ENCODE results near the gene CPSF3. TPM values are rescaled to one million over a fixed set of nuclear protein-coding genes. Genes with fewer than 3 reads are reported as not detected.
A peak's percentile ranks its signal among the peaks of the same experiment; 100 is the strongest.

CPSF3 gene
- total and polyA plus RNA-seq, 8 donors, result 25.9 to 58.7 (median 46.7) TPM

DNA sequence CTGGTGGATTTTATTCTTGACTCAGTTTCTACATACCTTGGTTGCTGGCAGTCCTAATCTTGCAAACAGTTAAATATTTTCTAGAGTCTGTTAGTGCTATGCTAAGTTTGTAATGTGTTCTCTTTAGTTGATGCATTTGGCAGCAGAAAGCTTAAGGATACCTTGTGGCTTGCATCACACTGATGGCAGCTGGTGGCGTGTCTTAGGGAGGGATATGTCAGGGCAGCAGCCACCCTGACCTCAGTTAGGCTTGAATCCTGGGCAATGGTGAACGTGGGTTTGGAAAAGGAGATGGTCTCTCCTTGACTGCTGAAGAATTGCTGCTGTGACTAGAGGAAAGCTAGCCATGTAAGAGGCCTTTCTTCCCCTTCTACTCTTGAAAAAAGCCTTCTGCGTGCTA lies 55.1 kb downstream of the CPSF3 start:
- H3K4me1 ChIP-seq, result peaks cover 10 to 31% of the 10 kb centered on the region in 2 donors

DNA sequence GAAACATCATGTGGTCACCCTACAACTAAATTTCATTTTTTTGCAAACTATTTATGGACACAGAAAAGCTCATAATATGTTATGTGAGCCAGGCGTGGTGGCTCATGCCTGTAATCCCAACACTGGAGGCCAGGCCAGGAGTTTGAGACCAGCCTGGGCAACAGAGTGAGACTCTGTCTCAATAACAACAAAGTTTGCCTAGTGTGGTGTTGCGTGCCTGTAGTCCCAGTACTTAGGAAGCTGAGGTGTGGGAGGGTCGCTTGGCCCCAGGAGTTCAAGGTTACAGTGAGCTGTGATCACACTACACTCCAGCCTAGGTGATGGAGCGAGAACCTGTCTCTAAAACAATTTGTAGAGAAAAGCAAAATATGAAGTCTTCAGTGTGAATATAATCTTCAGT lies 56.7 kb downstream of the CPSF3 start:
- Histone ChIP-seq H3K4me3 (no peak overlapping the region), H3K27ac (no peak overlapping the region), H3K4me1 (peaks cover 10 to 21% of the 10 kb centered on the region in 2 donors), H3K9me3 (no peaks in the 10 kb centered on the region), H3K27me3 (no peaks in the 10 kb centered on the region), H3K36me3 (peaks cover 5 to 74% of the 10 kb centered on the region in 2 donors)
- intact Hi-C loops (cut with DNase I), result no loop called here
- no peak for ATAC-seq
- no peak for DNase-seq
- TF ChIP-seq, protein P1, sequence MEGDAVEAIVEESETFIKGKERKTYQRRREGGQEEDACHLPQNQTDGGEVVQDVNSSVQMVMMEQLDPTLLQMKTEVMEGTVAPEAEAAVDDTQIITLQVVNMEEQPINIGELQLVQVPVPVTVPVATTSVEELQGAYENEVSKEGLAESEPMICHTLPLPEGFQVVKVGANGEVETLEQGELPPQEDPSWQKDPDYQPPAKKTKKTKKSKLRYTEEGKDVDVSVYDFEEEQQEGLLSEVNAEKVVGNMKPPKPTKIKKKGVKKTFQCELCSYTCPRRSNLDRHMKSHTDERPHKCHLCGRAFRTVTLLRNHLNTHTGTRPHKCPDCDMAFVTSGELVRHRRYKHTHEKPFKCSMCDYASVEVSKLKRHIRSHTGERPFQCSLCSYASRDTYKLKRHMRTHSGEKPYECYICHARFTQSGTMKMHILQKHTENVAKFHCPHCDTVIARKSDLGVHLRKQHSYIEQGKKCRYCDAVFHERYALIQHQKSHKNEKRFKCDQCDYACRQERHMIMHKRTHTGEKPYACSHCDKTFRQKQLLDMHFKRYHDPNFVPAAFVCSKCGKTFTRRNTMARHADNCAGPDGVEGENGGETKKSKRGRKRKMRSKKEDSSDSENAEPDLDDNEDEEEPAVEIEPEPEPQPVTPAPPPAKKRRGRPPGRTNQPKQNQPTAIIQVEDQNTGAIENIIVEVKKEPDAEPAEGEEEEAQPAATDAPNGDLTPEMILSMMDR (IDR thresholded peaks at IDR 0.05), result no peak

More for the DNA sequence above, 55.1 kb downstream of the CPSF3 start:
- ATAC-seq, result no peak
- H3K4me3 ChIP-seq, result no peak overlapping the region
- TF ChIP-seq, protein P1 (IDR thresholded peaks at IDR 0.05), result no peak
- no peak overlapping the region for H3K27ac ChIP-seq
- intact Hi-C loops (cut with DNase I), result no loop called here
- no peaks in the 10 kb centered on the region for H3K9me3 ChIP-seq
- H3K36me3 ChIP-seq, result peaks cover 0 to 58% of the 10 kb centered on the region in 2 donors
- DNase-seq, result no peak
- no peaks in the 10 kb centered on the region for H3K27me3 ChIP-seq

DNA sequence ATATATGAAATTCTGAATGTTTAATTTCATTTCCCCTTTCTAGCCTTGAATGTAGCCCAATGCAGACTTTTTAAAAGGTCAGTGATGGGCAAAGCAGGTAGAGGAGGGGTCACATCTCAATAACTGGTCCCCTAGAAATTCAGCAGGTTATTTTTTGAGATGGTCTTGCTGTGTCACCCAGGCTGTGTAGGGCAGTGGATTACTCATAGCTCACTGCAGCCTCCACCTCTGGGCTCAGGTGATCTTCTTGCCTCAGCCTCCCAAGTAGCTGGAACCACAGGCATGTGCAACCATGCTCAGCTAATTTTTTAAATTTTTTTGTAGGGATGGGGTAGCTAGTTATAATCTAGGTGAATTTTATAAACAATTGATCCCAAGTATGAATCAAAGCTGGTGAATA lies 59.7 kb downstream of the CPSF3 start:
- intact Hi-C loops (cut with DNase I), result no loop called here
- Histone ChIP-seq H3K4me3 (no peak overlapping the region), H3K27me3 (no peaks in the 10 kb centered on the region), H3K27ac (no peak overlapping the region), H3K36me3 (peaks cover 5 to 100% of the 10 kb centered on the region in 2 donors), H3K9me3 (no peaks in the 10 kb centered on the region), H3K4me1 (no peaks in the 10 kb centered on the region)
- TF ChIP-seq, protein P1 (IDR thresholded peaks at IDR 0.05), result no peak
- DNase-seq (no peak), ATAC-seq (no peak)

DNA sequence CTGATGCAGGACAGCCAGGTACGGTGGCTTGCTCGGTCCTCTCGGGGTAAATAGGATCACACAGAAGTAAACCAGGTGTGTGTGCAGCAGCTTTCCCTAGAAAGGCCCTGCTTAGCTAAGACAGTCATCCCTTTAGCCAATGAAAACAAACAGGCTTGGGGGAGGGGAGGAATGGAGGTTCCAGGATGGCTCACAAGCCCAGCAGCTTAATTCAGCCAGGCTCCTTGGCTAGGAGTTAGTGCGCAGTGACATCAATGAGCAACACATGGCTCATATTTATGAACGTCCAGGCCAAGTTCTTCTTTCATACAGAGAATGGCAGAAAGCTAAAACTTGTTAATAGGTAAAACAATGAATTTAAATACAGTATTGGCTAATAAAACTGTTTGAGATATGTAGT lies 61.1 kb downstream of the CPSF3 start:
- Histone ChIP-seq H3K9me3 (no peaks in the 10 kb centered on the region), H3K27ac (no peak overlapping the region), H3K36me3 (peaks cover 5 to 100% of the 10 kb centered on the region in 2 donors), H3K4me1 (peaks cover 0 to 4% of the 10 kb centered on the region in 2 donors), H3K4me3 (no peak overlapping the region), H3K27me3 (no peaks in the 10 kb centered on the region)
- TF ChIP-seq, protein P1 (IDR thresholded peaks at IDR 0.05), result no peak
- ATAC-seq (no peak), DNase-seq (no peak)
- intact Hi-C loops (cut with DNase I), result no loop called here

DNA sequence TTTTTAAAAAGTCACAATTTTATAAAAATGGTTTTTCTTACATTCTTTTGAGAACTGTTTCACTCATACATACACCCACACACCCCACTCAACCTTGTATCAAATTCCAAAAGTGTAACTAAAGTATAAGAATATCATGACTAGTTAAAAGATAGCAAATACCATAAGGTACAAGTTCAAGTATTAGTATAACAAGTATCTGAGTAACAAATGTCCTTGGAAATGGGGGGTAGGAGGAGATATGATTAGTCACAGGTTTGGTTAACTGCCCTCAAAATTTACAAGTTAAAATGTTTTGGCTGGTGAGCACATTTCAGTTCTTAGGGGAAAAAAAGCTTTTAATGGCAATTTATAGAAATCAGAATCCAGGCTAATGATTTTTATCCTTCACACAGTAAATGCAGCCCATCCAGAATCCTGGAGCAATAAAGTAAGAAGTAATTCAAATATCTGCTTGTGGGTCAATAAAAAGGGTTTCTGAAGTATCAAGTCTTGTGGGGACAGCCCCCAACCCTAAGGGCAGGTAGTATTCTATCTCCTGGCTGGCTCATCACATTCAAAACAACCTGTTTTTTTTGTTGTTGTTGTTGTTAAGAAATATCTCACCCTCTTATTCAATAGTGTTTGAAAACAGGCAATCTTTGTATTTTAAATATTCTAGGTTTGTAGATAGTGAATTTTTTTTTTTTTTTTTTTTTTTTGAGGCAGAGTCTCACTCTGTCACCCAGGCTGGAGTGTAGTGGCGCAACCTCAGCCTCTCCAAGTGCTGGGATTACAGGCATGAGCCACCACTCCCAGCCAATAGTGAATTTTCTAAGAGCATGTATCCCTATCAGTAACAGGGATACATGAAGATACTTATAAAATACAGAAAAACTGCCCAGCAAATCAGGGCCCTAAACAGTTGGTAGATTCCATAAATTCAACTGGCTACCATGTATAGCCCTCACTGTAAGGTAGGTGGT lies 65.4 kb downstream of the CPSF3 start:
- ATAC-seq, result peak; percentile 38

More for the DNA sequence above, 65.4 kb downstream of the CPSF3 start:
- Histone ChIP-seq H3K27ac (no peak overlapping the region), H3K4me1 (peaks cover 0 to 4% of the 10 kb centered on the region in 2 donors), H3K27me3 (no peaks in the 10 kb centered on the region), H3K4me3 (no peak overlapping the region), H3K9me3 (no peaks in the 10 kb centered on the region), H3K36me3 (peaks cover 11 to 100% of the 10 kb centered on the region in 2 donors)
- TF ChIP-seq, protein P1 (IDR thresholded peaks at IDR 0.05), result no peak
- DNase-seq, result no peak
- intact Hi-C loops (cut with DNase I), result no loop called here
